DND-41 (cell line): ENCODE data around the gene PANK4.

Experiments
- ATAC-seq: fragments of 200-7000 bp; cut with Tn5 transposase; 3 replicates; pipeline ENCODE4 v1.9.1; 2021; ENCODE audit warnings: low read depth; ENCODE audit not compliant: insufficient read depth
- DNase-seq: peaks from one replicate; pipeline ENCODE4 v3.0.0-alpha.2; 2020
- H2AFZ ChIP-seq: 2 replicates; pipeline ENCODE4 v1.6.0; 2012; ENCODE audit warnings: low read depth, low read length
- H3K27ac ChIP-seq: 2 replicates; pipeline ENCODE4 v1.5.1; 2012; ENCODE audit warnings: low read length, inconsistent platforms
- H3K27me3 ChIP-seq: fragments of 200-600 bp; sonication (generic); 2 replicates; pipeline ENCODE4 v1.6.0; 2012; ENCODE audit warnings: low read length, mild to moderate bottlenecking, inconsistent platforms; ENCODE audit not compliant: insufficient read depth, poor library complexity
- H3K36me3 ChIP-seq: 2 replicates; pipeline ENCODE4 v1.5.1; 2012; ENCODE audit warnings: low read length, inconsistent platforms; ENCODE audit not compliant: insufficient read depth
- H3K4me1 ChIP-seq: 2 replicates; pipeline ENCODE4 v1.5.1; 2012; ENCODE audit warnings: mild to moderate bottlenecking, low read length; ENCODE audit not compliant: insufficient read depth
- H3K4me2 ChIP-seq: 2 replicates; pipeline ENCODE4 v1.6.0; 2012; ENCODE audit warnings: mild to moderate bottlenecking, moderate library complexity, low read length, inconsistent platforms; ENCODE audit not compliant: insufficient read depth
- H3K4me3 ChIP-seq, 2 experiments: fragments of 200-600 bp in 1 of 2; shearing (Covaris generic) in 1 of 2; 2 replicates each; pipeline ENCODE4 v1.5.1; 2012 to 2016; ENCODE audit warnings: inconsistent platforms in 2 of 2, low read length in 2 of 2, mild to moderate bottlenecking in 2 of 2, low read depth in 1 of 2, moderate library complexity in 1 of 2
- H3K79me2 ChIP-seq: 2 replicates; pipeline ENCODE4 v1.6.0; 2012; ENCODE audit warnings: low read length, inconsistent platforms; ENCODE audit not compliant: insufficient read depth
- H3K9ac ChIP-seq: 2 replicates; pipeline ENCODE4 v1.6.0; 2012; ENCODE audit warnings: low read depth, mild to moderate bottlenecking, inconsistent platforms, low read length, moderate library complexity
- H3K9me3 ChIP-seq: 2 replicates; pipeline ENCODE4 v1.5.1; 2012; ENCODE audit warnings: low read length, moderate library complexity, mild to moderate bottlenecking, inconsistent platforms; ENCODE audit not compliant: insufficient read depth, severe bottlenecking
- H4K20me1 ChIP-seq: 2 replicates; pipeline ENCODE4 v1.6.0; 2012; ENCODE audit warnings: low read length; ENCODE audit not compliant: insufficient read depth
- CTCF ChIP-seq: IDR thresholded peaks from 2 replicates; pipeline ENCODE4 v1.5.1; 2012; ENCODE audit warnings: borderline replicate concordance, low read length, moderate library complexity, mild to moderate bottlenecking; ENCODE audit not compliant: poor library complexity, severe bottlenecking; ENCODE audit errors: extremely low read depth
- EZH2 ChIP-seq: IDR thresholded peaks from 3 replicates; pipeline ENCODE4 v1.6.1; 2012; ENCODE audit warnings: borderline replicate concordance, low read depth, mild to moderate bottlenecking, moderate library complexity, low read length, inconsistent platforms; ENCODE audit not compliant: severe bottlenecking

Gene PANK4

GRCh38 chr1:2465371-2466269 lies 60.8 kb downstream of the PANK4 start:
- no peak overlapping the region for H3K4me2 ChIP-seq
- peaks cover 39% of the 10 kb centered on the region for H4K20me1 ChIP-seq
- H3K9me3 ChIP-seq: no peaks in the 10 kb centered on the region
- H3K79me2 ChIP-seq: no peaks in the 10 kb centered on the region
- no peak overlapping the region for H3K4me3 ChIP-seq
- no peaks in the 10 kb centered on the region for H3K4me1 ChIP-seq
- H3K27me3 ChIP-seq: no peaks in the 10 kb centered on the region
- no peaks in the 10 kb centered on the region for H3K36me3 ChIP-seq
- ATAC-seq: no peak
- no peak overlapping the region for H3K9ac ChIP-seq
- H3K27ac ChIP-seq: no peak overlapping the region
- TF ChIP-seq EZH2: no peak
- no peak for TF ChIP-seq CTCF
- DNase-seq: no peak
- H2AFZ ChIP-seq: no peak overlapping the region

- no peak for ATAC-seq
- DNase-seq: no peak
- Histone ChIP-seq H3K36me3 (no peaks in the 10 kb centered on the region), H2AFZ (no peak overlapping the region), H3K4me1 (no peaks in the 10 kb centered on the region), H3K27ac (no peak overlapping the region), H3K27me3 (no peaks in the 10 kb centered on the region), H3K9ac (no peak overlapping the region), H3K9me3 (no peaks in the 10 kb centered on the region), H3K79me2 (no peaks in the 10 kb centered on the region), H3K4me3 (no peak overlapping the region), H4K20me1 (peaks cover 22% of the 10 kb centered on the region), H3K4me2 (no peak overlapping the region)
- TF ChIP-seq EZH2: no peak
- TF ChIP-seq CTCF: no peak
These were observed 63.0 kb downstream of the PANK4 start for GRCh38 chr1:2463396-2463795.

- DNase-seq: no peak
- no peak overlapping the region for H2AFZ ChIP-seq
- no peaks in the 10 kb centered on the region for H3K4me1 ChIP-seq
- H3K4me3 ChIP-seq: no peak overlapping the region
- H3K27ac ChIP-seq: no peak overlapping the region
- no peak overlapping the region for H3K4me2 ChIP-seq
- no peaks in the 10 kb centered on the region for H3K36me3 ChIP-seq
- no peaks in the 10 kb centered on the region for H3K79me2 ChIP-seq
- peaks cover 17% of the 10 kb centered on the region for H4K20me1 ChIP-seq
- H3K27me3 ChIP-seq: no peaks in the 10 kb centered on the region
- no peak overlapping the region for H3K9ac ChIP-seq
- no peaks in the 10 kb centered on the region for H3K9me3 ChIP-seq
- no peak for ATAC-seq
- no peak for TF ChIP-seq CTCF
- no peak for TF ChIP-seq EZH2
These were observed 63.6 kb downstream of the PANK4 start for GRCh38 chr1:2462819-2463218.
